Neural progenitor cell (in vitro differentiated cells): ENCODE data around the gene STAT5A. TPM values are rescaled to one million over a fixed set of nuclear protein-coding genes. Genes with fewer than 3 reads are reported as not detected.
A peak's percentile ranks its signal among the peaks of the same experiment; 100 is the strongest.

Experiments
- DNase-seq: peaks from one replicate; pipeline ENCODE4 v3.0.0-alpha.2; 2016; ENCODE audit warnings: low spot score
- H2AFZ ChIP-seq: fragments of 200-600 bp; sonication (generic); replicated peaks from 2 replicates; pipeline ENCODE4 v1.6.1; 2016; ENCODE audit warnings: antibody characterized with exemption
- H3F3A ChIP-seq: fragments of 200-600 bp; sonication (generic); 2 replicates; pipeline ENCODE4 v1.6.1; 2016; ENCODE audit warnings: antibody characterized with exemption, low read depth
- H3K27ac ChIP-seq: fragments of 200-600 bp; sonication (generic); 2 replicates; pipeline ENCODE4 v1.5.1; 2016; ENCODE audit warnings: mild to moderate bottlenecking
- H3K27me3 ChIP-seq: fragments of 200-600 bp; sonication (generic); 2 replicates; pipeline ENCODE4 v1.6.1; 2016; ENCODE audit warnings: mild to moderate bottlenecking, moderate library complexity
- H3K36me3 ChIP-seq: fragments of 200-600 bp; sonication (generic); 2 replicates; pipeline ENCODE4 v1.5.1; 2016
- H3K4me1 ChIP-seq: fragments of 200-600 bp; sonication (generic); 2 replicates; pipeline ENCODE4 v1.6.1; 2016; ENCODE audit warnings: mixed run types
- H3K4me2 ChIP-seq: fragments of 200-600 bp; sonication (generic); 2 replicates; pipeline ENCODE4 v1.6.1; 2016
- H3K4me3 ChIP-seq: fragments of 200-600 bp; sonication (generic); 2 replicates; pipeline ENCODE4 v1.5.1; 2016
- H3K79me2 ChIP-seq: fragments of 200-600 bp; sonication (generic); 2 replicates; pipeline ENCODE4 v1.6.1; 2016; ENCODE audit warnings: low read depth
- H3K9ac ChIP-seq: fragments of 200-600 bp; sonication (generic); 2 replicates; pipeline ENCODE4 v1.6.1; 2016
- H3K9me3 ChIP-seq: fragments of 200-600 bp; sonication (generic); 2 replicates; pipeline ENCODE4 v1.5.1; 2016; ENCODE audit warnings: low read depth
- H4K20me1 ChIP-seq: fragments of 200-600 bp; sonication (generic); 2 replicates; pipeline ENCODE4 v1.6.1; 2016; ENCODE audit warnings: low read depth
- H3K27ac Mint-ChIP-seq: 3 replicates; pipeline ENCODE4 v1.8.0; 2021; ENCODE audit warnings: mixed read lengths
- H3K27me3 Mint-ChIP-seq: 2 replicates; pipeline ENCODE4 v1.8.0; 2022; ENCODE audit warnings: low read depth, mild to moderate bottlenecking, inconsistent platforms, moderate library complexity, mixed read lengths; ENCODE audit not compliant: insufficient read depth
- H3K36me3 Mint-ChIP-seq: 3 replicates; pipeline ENCODE4 v1.8.0; 2021; ENCODE audit warnings: mixed read lengths
- H3K4me1 Mint-ChIP-seq: 3 replicates; pipeline ENCODE4 v1.8.0; 2021; ENCODE audit warnings: mixed read lengths
- H3K4me3 Mint-ChIP-seq: 3 replicates; pipeline ENCODE4 v1.8.0; 2021; ENCODE audit warnings: mild to moderate bottlenecking, moderate library complexity, mixed read lengths
- H3K9me3 Mint-ChIP-seq: 3 replicates; pipeline ENCODE4 v1.8.0; 2020; ENCODE audit warnings: mixed read lengths
- EZH2 ChIP-seq: fragments of 200-600 bp; sonication (generic); IDR thresholded peaks from 2 replicates; pipeline ENCODE4 v1.6.1; 2017; ENCODE audit warnings: antibody characterized with exemption, mild to moderate bottlenecking, moderate library complexity
- EZH2phosphoT487 ChIP-seq: fragments of 200-600 bp; sonication (generic); IDR thresholded peaks from 2 replicates; pipeline ENCODE4 v1.6.1; 2017; ENCODE audit warnings: antibody characterized with exemption
- total RNA-seq: library from RNA; depleted of rRNA; stranded (reverse); fragments of >200 nt; gene quantifications from 2 replicates; pipeline ENCODE4 v1.2.3, GENCODE V29; 2015; ENCODE audit warnings: low replicate concordance
- TF ChIP-seq, protein P1 (sequence below): fragments of 200-600 bp; sonication (generic); IDR thresholded peaks from 2 replicates; pipeline ENCODE4 v1.5.1; 2017; ENCODE audit warnings: antibody characterized with exemption, mild to moderate bottlenecking

Gene STAT5A
- total RNA-seq, 1 donor from 2014 or later: 10.0 TPM

DNA sequence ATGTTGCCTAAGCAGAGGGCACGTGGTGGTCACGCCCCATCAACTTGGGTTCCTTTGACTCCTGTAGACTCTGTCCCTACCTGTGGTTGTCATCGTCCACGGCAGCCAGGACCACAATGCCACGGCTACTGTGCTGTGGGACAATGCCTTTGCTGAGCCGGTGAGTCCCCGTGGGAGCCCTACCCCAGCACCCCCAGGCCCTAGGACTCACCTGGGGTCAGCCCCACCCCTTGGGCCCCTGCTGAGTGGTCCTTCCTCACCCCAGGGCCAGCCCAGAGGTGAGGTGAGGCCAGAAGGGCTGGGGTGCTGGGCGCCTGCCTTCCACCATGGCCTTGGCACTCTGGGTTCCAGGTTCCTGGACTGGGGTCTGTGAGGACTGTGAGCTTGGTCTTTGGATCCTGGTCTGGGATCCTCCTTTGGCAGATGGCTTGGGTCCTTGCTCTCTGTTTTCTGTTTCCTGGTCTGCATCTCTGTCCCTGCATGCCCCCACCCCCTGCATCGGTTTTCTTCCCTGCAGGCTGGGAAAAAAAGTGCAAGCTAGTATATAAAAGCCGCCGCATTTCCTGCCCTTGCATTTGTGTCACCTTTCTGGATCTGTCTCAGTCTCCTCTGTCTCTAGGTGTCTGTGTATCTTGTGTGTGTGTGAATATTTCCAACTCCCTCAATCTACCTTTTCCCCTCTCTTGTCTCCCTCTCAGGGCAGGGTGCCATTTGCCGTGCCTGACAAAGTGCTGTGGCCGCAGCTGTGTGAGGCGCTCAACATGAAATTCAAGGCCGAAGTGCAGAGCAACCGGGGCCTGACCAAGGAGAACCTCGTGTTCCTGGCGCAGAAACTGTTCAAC, 17.5 kb downstream of the STAT5A start:
- no peak for DNase-seq
- Histone ChIP-seq H3K4me2 (no peak overlapping the region), H3K27ac (no peak overlapping the region), H3K36me3 (no peaks in the 10 kb centered on the region), H3K9me3 (no peaks in the 10 kb centered on the region), H3K4me1 (peaks cover 6% of the 10 kb centered on the region), H4K20me1 (no peaks in the 10 kb centered on the region), H3F3A (peaks cover 5% of the 10 kb centered on the region), H3K27me3 (no peaks in the 10 kb centered on the region), H3K79me2 (no peaks in the 10 kb centered on the region), H3K4me3 (no peak overlapping the region), H3K9ac (no peak overlapping the region), H2AFZ (no peak overlapping the region)
- Mint-ChIP-seq H3K27me3 (peaks cover 10% of the 10 kb centered on the region), H3K27ac (peak overlapping the region; percentile 85), H3K9me3 (no peaks in the 10 kb centered on the region), H3K4me1 (peaks cover 11% of the 10 kb centered on the region), H3K4me3 (no peak overlapping the region), H3K36me3 (no peaks in the 10 kb centered on the region)
- TF ChIP-seq EZH2 (no peak), EZH2phosphoT487 (no peak)
- TF ChIP-seq, protein P1, sequence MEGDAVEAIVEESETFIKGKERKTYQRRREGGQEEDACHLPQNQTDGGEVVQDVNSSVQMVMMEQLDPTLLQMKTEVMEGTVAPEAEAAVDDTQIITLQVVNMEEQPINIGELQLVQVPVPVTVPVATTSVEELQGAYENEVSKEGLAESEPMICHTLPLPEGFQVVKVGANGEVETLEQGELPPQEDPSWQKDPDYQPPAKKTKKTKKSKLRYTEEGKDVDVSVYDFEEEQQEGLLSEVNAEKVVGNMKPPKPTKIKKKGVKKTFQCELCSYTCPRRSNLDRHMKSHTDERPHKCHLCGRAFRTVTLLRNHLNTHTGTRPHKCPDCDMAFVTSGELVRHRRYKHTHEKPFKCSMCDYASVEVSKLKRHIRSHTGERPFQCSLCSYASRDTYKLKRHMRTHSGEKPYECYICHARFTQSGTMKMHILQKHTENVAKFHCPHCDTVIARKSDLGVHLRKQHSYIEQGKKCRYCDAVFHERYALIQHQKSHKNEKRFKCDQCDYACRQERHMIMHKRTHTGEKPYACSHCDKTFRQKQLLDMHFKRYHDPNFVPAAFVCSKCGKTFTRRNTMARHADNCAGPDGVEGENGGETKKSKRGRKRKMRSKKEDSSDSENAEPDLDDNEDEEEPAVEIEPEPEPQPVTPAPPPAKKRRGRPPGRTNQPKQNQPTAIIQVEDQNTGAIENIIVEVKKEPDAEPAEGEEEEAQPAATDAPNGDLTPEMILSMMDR: no peak

DNA sequence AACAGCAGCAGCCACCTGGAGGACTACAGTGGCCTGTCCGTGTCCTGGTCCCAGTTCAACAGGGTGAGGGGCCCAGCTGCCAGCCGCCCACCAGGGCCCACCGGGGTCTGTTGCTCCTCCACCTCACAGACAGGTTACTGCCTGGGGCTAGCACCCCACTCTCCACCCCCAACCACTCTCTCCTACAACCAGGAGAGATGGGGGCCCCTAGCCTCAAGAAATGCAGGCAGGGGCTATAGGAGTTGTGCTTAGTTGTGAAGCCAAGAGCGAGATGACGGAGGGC, 18.0 kb downstream of the STAT5A start:
- Histone ChIP-seq H3K27ac (no peak overlapping the region), H3K79me2 (no peaks in the 10 kb centered on the region), H3K27me3 (no peaks in the 10 kb centered on the region), H3F3A (peaks cover 10% of the 10 kb centered on the region), H3K4me3 (no peak overlapping the region), H3K9ac (no peak overlapping the region), H3K36me3 (no peaks in the 10 kb centered on the region), H3K4me1 (peaks cover 10% of the 10 kb centered on the region), H3K4me2 (no peak overlapping the region), H3K9me3 (no peaks in the 10 kb centered on the region), H2AFZ (no peak overlapping the region), H4K20me1 (no peaks in the 10 kb centered on the region)
- Mint-ChIP-seq H3K27ac (no peak overlapping the region), H3K36me3 (no peaks in the 10 kb centered on the region), H3K9me3 (no peaks in the 10 kb centered on the region), H3K27me3 (peaks cover 9% of the 10 kb centered on the region), H3K4me1 (peaks cover 16% of the 10 kb centered on the region), H3K4me3 (no peak overlapping the region)
- DNase-seq: no peak
- no peak for TF ChIP-seq EZH2phosphoT487
- TF ChIP-seq, protein P1: no peak
- TF ChIP-seq EZH2: no peak

DNA sequence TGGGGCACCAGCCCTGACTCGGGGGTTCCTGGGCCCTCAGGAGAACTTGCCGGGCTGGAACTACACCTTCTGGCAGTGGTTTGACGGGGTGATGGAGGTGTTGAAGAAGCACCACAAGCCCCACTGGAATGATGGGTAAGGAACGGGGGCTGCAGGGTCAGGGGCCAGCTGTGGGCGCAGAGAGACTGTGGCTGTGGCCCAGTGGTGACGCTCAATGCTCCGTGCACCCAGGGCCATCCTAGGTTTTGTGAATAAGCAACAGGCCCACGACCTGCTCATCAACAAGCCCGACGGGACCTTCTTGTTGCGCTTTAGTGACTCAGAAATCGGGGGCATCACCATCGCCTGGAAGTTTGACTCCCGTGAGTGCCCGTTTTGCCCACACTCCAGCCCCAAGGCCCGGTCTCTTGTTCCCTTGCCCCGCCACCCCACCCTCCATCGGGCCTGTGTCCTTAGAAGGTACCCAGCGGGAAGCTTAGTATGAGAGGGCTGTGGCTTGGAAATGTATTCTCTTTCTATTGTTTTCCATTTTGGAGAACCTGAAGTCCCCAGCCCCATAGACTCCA, 19.1 kb downstream of the STAT5A start:
- H2AFZ ChIP-seq: no peak overlapping the region
- DNase-seq: no peak
- H3K4me3 ChIP-seq: no peak overlapping the region
- H3K4me3 Mint-ChIP-seq: no peak overlapping the region
- H4K20me1 ChIP-seq: no peaks in the 10 kb centered on the region
- no peaks in the 10 kb centered on the region for H3K36me3 ChIP-seq
- H3K9ac ChIP-seq: no peak overlapping the region
- no peaks in the 10 kb centered on the region for H3K79me2 ChIP-seq
- no peak overlapping the region for H3K4me2 ChIP-seq
- H3K27me3 ChIP-seq: no peaks in the 10 kb centered on the region
- H3K27ac Mint-ChIP-seq: peak overlapping the region; percentile 17
- no peaks in the 10 kb centered on the region for H3K9me3 Mint-ChIP-seq
- H3K27me3 Mint-ChIP-seq: peaks cover 8% of the 10 kb centered on the region
- peaks cover 23% of the 10 kb centered on the region for H3K4me1 Mint-ChIP-seq
- no peak for TF ChIP-seq EZH2
- H3F3A ChIP-seq: peaks cover 17% of the 10 kb centered on the region
- no peaks in the 10 kb centered on the region for H3K9me3 ChIP-seq
- no peaks in the 10 kb centered on the region for H3K36me3 Mint-ChIP-seq
- H3K27ac ChIP-seq: no peak overlapping the region
- peaks cover 20% of the 10 kb centered on the region for H3K4me1 ChIP-seq

DNA sequence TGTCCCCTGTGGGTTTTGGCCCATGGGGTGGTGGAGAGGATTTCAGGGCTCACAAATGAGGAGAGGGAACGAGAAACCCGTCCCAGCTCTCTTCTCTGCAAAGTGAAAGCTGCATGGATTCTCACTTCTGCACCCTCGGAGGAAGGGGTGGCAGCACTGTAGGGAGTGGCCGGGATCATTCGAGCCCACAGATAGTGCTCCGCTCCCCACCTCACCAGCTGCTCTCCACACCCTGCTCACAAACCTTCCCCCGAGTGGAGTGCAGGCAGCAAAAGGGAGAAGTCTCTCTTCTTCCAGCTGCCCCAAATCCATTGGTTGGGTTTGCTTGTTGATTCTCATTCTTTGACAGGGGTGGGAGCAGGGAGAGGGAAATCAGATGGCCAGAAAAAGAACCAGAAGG, 20.1 kb downstream of the STAT5A start:
- no peaks in the 10 kb centered on the region for H3K36me3 Mint-ChIP-seq
- Histone ChIP-seq H3K4me3 (no peak overlapping the region), H3K27ac (no peak overlapping the region), H4K20me1 (no peaks in the 10 kb centered on the region), H3K36me3 (no peaks in the 10 kb centered on the region), H3K9ac (no peak overlapping the region), H3K27me3 (no peaks in the 10 kb centered on the region), H3K4me2 (no peak overlapping the region), H3K9me3 (no peaks in the 10 kb centered on the region), H3F3A (peaks cover 26% of the 10 kb centered on the region), H2AFZ (no peak overlapping the region), H3K4me1 (peaks cover 25% of the 10 kb centered on the region), H3K79me2 (no peaks in the 10 kb centered on the region)
- no peak for DNase-seq
- no peak overlapping the region for H3K27ac Mint-ChIP-seq
- TF ChIP-seq EZH2phosphoT487: no peak
- TF ChIP-seq, protein P1: no peak
- no peak for TF ChIP-seq EZH2
- H3K9me3 Mint-ChIP-seq: no peaks in the 10 kb centered on the region
- H3K4me1 Mint-ChIP-seq: peaks cover 23% of the 10 kb centered on the region
- no peak overlapping the region for H3K4me3 Mint-ChIP-seq
- peaks cover 8% of the 10 kb centered on the region for H3K27me3 Mint-ChIP-seq
